Colon (tissue), 2 donors: Measurements from ENCODE around the gene PNN.
"Not testable (repeated sequence)": the region's sequence is repeated elsewhere in the genome, so short reads cannot be mapped to it uniquely, and the experiment has no call there.

Experiments
- FAIRE-seq: peaks from 2 replicates; lab custom pipeline; 2012; peaks lifted over from hg19 to GRCh38; lab: Jason Lieb, UNC
- donor health status: control.
- donor health status: control.

The PNN gene

DNA sequence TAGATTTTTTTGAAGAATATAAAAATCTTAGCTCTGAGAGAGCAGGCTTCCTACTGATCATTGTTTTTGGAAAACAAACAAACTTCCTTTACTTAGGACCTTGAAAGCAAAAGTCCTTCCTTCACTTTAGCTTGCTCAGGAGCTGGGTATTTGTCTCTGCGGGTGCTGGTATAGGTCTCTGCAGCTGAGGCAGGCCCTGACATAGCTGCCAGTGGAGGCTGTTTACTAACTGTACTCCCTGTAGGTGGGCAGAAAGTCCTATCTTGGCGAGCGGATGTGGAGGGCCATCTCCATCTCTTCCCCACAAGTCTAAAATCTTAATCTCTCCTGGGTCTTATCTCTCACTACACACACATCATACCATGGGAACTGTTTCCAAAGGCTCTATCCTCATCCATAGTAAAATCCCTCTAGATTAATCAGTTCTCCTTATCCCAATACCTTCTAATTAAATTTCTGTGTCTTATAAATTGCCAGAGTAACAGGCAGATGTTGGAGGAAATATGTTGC lies 54.6 kb downstream of the PNN start:
- FAIRE-seq: no peak

DNA sequence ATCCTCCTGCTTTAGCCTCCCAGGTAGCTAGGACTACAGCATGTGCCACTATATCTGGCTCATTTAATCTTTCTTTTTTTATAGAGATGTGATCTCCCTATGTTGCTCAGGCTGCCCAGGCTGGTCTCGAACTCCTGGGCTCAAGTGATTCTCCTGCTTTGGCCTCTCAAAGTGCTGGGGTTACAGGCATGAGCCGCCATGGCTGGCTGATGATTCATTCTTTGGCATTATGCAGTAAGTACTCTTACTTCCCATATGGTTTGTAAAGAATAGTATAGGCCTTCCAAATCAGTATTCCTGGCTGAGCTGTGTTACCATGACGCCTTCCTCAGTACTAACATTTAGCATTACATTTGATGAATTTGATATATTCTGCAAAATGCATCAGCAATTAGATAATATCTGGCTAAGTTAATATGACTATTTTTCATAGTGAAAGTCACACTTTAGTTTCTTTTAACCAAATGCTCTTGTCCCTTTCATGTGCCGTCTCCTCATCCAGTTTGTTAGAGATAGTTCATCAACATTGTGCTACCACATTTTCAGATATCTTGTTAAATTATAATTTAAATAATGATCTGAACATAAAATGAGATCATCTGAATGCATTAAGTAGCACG lies 55.5 kb downstream of the PNN start:
- no peak for FAIRE-seq

DNA sequence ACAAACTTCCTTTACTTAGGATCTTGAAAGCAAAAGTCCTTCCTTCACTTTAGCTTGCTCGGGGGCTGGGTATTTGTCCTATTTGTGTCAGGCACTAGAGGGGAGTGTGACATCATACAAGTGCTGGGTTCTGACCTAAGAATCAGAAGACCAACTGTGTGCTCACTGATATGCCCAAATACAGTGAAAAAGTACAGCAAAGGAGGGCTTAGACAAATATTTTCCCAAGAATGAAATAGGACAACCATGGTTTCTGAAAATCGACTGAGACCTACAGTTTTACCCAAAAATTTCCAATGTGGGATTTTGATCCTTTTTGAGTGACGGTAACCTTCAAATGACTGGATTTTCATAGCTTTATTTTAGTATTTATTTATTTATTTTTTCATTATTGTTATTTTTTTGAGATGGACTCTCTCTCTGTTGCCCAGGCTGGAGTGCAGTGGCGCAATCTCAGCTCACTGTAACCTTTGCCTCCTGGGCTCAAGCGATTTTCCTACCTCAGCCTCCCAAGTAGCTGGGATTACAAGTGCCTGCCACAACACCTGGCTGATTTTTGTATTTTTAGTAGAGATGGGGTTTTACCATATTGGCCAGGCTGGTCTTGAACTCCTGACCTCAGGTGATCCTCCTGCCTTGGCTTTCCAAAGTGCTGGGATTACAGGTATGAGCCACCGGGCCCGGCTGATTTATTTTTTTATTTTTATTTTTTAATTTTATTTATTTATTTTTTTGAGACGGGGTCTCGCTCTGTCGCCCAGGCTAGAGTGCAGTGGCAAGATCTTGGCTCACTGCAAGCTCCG lies 56.9 kb downstream of the PNN start:
- not testable (repeated sequence) for FAIRE-seq
